ENCODE measurements around the gene MXRA8.

Gene MXRA8

GRCh38 chr1:1306070-1306660 is 52.2 kb downstream of the MXRA8 start:
- no peak for DNase-seq

GRCh38 chr1:1305300-1306069 is 52.9 kb downstream of the MXRA8 start:
- peak; percentile 51 for DNase-seq

- no peak for DNase-seq
Measured at GRCh38 chr1:1304331-1305299, 53.7 kb downstream of the MXRA8 start.

- DNase-seq, result no peak
Measured at GRCh38 chr1:1303736-1304135, 54.6 kb downstream of the MXRA8 start.

- DNase-seq, result no peak
Measured at GRCh38 chr1:1302951-1303509, 55.3 kb downstream of the MXRA8 start.

All from central memory CD4-positive, alpha-beta T cell (primary cell).